CD4-positive, alpha-beta T cell treated with Interleukin-10 for 1 hour (primary cell): Measurements from ENCODE around the gene CR1L.
"Not testable (repeated sequence)": the region's sequence is repeated elsewhere in the genome, so short reads cannot be mapped to it uniquely, and the experiment has no call there.

ENCODE experiments used
- DNase-seq: peaks from one replicate; pipeline ENCODE4 v3.0.0-alpha.2; 2020

The CR1L gene

DNA sequence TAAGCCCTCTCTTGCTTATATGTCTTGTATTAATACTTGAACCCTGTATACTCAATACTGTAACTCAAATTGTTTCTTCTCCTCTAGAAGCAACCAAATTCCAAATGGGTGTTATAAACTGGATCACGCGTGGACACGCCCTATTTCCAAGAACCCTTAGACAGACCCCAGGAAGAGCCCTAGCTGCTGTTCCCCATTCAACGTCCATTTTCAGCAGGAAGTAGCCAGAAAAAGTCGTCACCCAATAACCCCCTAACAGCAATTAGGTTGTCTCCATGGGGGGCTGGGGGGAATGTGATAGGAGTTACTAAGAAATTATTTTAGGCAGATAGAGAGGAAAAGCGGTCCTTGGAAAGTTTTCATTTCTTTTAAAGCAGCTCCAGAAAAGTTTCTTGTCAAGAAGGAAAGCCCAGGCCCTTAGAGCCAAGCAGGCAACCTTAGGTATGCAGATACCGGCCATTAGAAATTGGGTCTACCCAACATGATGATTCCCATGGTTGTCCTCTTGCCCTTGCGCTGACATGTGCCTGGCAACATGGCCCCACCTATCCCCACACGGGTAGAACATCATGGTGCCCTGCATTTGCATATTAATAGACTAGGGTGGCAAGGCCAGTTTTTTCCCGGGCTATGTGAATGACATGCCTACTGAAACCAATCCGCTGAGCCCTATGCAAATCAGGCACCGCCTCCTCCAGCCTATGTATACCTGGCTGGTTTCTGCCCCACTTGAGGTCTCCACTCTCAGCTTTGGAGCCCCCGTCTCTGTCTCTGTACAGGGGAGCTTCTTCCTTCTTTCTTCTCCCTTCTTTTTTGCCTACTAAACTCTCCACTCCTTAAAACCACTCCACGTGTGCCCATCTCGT, 102.9 kb downstream of the CR1L start:
- DNase-seq = no peak

DNA sequence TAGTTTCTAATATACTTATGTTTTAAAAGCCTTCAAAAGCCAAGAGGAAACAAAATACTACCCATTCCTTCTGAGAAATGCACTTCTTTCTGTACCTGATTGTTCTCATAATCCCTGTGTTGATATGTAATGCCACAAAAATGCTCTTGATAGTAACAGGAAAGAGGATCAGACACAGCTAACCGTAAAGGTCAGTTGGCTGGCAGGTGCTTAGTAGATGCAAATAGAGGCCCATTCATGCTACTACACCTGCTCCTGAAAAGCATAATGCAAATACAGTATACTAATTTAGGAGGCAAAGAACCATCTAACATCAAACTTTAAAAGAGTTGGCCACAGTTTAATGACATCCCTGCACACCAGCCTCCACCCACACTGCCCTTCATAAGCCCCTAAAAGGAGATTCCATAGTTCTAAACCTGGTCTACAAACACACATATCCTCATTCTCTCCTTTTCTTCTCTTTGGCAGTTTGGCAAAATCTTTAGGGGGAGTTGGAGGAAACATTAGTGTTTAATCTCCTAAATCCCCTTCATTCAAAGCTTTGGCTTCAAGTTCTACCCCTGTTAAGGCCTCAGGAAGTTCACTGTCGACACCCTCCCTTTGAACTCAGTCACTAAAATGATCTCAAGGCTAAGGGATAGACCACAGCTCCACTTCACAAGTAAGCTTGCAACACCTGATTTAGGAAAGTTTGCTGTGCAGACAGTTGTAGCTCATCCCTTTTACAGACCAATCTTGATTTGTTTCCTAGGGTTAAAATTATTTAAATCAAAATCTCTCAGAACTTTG, 104.0 kb downstream of the CR1L start:
- peak; percentile 27 for DNase-seq

DNA sequence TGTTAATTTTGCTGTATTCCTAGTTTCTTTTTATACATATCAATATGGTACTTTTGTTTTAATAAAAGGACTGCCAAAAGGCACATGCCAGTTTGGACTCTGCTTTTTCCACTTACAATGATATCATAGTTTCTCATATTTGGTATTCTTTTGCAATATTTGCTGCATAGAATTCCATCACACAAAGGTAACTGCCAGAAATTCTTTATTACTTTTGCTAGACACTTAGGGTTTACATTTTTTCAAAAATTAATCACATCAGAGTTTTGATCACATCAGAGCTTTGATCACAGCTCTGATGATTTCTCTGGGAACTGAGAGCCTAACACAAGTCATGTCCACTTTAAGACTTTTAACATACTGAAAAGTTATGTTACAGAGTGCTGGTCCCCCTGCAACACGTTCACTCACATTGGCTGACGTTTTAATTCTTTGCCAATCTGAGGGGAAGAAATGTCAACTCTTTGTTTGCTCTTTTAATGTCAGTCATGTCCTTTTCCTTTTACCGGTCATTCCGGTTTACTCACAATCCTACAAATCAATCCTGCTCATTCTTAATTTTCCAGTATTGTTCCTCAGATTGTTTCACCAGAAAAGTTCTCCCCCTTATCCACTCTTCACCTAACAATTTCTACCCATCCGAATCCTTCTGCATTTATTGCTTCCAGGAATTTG, 105.8 kb downstream of the CR1L start:
- DNase-seq = no peak

DNA sequence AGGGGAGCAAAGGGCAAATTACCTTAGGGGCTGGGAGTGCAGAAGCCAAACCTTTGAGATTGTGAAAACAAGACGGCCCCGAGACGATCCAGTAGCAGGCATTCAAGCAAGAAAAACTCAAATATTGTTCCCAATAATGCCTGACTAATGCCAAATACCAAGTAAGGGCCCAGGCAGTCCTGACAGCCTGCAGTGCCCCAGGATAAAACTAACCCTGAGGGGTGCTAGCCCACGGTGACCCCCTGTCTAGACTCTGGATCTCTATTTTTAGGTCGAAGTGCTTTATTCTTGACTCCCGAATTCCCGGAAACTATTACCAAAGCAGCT, 106.5 kb downstream of the CR1L start:
- DNase-seq = not testable (repeated sequence)

DNA sequence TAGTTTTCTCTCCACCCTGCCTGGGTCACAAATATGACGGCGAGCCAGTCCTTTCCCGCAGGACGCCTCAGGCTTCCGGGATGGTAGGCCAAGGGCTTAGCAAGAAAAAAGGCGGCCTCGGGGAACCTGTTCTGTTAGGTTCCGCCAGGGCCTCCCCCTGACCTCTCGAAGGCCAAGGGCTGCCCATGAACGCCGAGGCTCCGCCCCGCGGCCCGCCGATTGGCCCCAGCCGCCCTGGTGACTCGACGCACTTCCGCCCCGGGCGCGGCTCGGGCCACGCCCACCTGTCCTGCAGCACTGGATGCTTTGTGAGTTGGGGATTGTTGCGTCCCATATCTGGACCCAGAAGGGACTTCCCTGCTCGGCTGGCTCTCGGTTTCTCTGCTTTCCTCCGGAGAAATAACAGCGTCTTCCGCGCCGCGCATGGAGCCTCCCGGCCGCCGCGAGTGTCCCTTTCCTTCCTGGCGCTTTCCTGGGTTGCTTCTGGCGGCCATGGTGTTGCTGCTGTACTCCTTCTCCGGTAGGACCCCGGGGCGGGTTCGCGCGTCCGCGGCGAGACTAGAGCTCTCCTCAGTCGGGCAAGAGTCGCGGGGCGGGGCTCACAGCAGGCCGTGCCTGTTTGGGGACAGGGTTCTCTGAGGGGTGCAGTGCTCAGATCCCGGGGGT, 107.0 kb downstream of the CR1L start, which contains the start of gene CD46:
CD46 (plus strand) TSS at position 265 of the 666 bp plus-strand sequence; CDS start at position 424, 159 bp downstream.
- peak; percentile 94 for DNase-seq

DNA sequence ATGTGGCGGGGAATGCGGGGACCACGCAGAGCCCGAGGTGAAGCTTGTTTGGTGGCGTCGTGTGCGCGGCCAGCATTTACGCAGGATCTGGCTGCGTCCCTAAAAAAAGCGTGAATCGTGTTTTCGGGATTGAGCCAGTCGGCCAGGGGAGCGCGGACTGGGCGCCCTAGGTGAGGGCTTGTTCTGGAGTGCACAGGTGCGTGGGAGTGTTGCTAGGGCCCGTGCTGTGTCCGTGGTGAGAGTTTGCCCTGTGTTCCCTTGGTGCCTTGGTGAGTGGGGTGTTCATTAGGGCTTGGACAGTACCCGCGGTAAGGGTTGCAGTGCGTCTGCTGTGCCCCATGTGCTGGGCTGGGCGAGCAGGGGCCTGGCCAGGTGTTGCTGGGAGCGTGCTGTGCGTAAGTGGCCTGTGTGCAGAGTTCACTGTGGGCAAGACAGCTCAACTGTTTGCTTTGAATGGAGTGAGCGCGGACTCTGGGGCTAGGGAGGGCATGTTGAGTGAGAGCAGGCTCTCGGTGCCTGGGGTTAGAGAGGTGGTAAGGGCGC, 107.6 kb downstream of the CR1L start:
- DNase-seq = peak; percentile 10

DNA sequence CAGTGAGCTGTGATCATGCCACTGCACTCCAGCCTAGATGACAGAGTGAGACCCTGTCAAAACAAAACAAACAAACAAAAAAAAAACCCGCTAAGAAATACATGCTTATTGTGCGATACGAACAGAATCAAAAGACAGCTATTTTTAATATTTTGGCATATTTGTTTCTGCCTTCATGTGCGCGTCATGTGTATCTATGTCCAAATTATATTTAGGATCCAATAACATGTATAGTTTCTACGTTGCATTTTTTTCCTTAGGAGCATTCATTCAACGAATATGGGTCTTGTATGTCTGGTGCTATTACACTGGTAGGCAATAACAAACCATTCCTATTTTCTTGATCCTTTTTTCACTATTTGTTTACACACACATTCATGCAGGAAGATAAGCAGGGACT, 108.7 kb downstream of the CR1L start:
- DNase-seq = no peak

DNA sequence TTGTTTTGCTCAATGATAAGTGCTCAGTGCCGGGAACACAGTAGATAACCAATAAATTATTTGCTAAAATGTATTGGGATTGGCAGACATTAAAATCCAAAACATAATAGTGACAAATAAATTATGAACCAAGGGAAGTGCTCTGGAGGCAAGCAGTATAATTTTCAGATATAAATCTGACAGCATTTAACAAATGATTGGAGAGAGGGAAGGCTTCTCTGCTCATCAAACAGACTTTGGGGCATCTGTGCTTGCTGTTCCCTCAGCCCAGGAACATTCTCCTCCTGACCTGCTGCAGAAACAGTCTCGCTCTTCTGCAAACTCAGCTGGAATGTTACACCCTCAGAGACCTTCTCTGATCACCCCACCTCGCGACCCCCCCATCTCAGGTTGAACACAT, 109.1 kb downstream of the CR1L start:
- no peak for DNase-seq

DNA sequence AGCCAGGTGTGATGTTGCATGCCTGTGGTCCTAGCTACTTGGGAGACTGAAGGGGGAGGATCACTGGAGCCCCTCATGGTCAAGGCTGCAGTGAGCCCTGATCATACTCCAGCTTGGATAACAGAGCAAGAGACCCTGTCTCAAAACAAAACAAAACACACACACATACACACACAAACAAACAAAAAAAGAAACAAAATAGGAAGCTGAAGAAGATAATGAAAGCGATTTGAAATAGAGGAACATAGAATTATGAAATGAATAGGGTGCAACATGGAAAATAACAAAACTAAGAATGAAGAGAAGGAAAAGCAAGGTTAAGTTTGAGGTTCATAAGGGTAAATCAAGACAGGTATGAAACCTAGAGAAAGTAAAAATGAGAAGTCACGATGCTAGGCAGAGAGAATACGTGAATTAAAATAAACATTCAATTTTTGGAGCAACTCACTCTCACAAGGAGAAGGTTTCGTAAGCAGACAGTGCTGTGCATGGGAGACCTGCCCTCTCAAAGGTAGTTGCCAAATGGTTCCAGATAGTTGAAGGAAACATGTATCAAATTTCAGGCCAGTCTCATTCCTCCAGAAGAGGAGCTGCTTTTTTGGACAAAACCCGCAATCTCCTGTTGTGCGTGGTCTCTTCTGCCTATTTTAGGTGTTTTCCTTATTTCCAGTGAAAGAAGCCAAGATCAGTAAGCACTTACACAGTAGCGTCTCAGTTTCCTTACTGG, 110.2 kb downstream of the CR1L start:
- DNase-seq = no peak

DNA sequence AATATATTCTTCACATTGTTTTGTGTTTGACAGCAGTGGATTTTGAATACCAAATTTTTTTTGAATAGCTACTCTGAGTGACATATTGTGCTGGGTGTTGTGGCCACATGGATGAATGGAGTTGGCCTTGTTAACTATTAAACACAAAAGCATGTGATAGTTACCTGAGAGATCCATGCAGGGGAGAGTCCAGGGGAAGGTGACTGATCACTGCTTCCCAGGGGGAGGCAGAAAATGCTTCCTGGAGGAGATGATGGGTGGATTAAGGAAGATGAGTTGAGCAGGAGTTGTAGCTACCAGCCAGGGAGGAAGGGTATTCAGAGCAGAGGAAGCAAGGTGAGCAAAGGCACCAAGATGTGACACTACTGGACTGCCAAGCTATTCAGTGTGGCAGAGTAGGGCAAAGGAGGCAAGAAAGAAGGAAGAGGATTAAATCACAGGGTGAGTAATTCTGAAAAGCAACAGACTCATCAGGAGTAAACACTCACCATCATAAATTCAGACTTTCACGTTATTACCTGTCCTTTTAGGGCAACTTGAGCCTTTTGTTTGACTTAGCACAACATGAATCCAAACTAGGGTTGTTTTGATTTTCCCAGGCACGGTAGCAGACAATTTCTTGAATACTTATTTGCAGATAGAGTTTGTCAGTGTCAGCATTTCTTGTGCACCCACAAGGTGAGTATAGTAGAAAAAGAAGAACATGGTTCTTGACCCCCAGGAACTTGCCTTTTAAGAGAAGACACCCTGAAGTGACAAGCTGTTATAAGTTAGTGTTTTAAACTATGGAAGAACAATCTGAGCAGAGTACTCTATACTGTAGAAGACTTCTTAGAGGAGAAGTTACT, 111.1 kb downstream of the CR1L start:
- DNase-seq = no peak

DNA sequence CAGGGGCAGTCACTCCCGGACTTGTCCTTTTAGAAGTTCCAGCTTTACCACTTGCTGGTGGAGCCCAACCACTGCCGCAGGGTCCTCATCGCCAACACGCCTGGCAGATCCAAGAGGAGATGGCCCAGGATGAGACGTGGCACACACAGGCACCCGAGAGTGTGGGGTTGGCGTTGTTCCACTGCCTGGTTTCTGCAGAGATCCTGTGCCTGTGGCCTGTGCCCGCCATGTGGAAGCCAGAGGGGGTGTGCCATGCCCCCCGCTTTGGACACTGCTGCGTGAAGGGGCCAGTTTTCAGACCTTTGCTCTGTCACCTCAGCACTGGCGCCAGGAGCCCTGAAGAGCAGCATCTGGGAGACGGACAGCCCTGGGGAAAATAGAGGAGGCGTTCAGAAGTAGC, 117.7 kb downstream of the CR1L start:
- no peak for DNase-seq

DNA sequence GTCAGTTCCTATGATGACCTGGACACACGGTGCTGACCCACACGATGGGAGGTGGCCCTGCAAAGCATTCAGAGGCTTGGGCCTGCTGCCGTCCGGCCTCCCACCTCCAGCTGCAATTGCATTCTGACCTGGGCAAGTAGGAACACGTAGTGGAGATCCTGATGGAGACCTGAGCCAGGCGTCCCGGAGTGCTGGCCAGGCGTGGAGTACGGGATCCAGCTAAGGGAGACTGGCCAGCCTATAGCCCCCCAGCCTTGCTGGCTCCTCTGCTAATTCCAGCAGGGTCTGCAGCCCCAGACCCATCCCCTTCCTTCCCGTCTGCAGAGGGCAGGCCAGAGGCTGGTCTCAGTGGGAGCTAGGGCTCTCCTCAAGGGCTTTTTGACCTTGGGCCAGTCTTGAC, 118.2 kb downstream of the CR1L start:
- no peak for DNase-seq

DNA sequence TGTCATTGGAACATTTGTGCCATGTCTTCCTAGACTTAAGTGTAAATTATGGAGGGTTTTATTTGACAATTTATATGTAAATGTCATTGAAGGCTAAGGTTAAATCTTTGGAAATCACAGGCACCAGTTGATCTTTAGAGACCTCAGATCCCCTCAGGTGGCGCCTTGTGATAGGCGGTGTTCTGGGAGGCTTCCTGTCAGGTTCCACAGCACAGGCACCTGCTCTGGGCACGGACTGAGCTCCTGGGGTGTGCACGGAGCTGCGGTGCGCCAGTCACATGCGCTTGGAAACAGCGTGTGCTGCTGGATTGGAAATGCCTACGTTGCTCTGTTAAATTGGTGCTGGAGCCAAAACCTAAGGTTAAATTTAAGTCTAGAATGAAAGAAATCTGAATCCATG, 119.0 kb downstream of the CR1L start:
- DNase-seq = no peak

DNA sequence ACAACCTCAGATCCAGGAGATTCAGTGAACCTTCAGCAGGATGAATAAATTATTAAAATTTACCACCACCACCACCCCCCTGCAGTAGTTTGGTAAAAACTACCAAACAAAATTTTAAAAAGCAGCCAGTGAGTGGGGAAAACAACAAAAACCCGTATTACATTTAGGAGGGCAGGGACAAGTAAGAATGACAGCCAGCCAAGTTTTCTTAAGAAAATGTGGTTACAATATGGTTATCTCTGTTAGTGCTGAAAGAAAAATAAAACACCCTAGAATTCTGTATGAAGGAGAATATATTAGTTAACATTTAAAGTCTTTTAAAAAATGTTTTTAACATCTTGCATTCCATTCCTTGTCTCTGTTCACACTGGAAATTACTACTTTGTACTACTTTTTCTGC, 121.6 kb downstream of the CR1L start:
- no peak for DNase-seq

DNA sequence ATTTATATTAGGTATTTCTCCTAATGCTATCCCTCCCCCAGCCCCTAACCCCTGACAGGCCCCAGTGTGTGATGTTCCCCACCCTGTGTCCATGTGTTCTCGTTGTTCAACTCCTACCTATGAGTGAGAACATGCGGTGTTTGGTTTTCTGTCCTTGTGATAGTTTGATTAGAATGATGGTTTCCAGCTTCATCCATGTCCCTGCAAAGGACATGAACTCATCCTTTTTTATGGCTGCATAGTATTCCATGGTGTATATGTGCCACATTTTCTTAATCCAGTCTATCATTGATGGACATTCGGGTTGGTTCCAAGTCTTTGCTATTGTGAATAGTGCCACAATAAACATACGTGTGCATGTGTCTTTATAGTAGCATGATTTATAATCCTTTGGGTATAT, 125.6 kb downstream of the CR1L start:
- not testable (repeated sequence) for DNase-seq
